ENCODE results near the gene ADAMTS9. TPM values are rescaled to one million over a fixed set of nuclear protein-coding genes. Genes with fewer than 3 reads are reported as not detected.

The ADAMTS9 gene
- total RNA-seq, 2 donors from 2014 or later, result 4.4 to 14.3 TPM

DNA sequence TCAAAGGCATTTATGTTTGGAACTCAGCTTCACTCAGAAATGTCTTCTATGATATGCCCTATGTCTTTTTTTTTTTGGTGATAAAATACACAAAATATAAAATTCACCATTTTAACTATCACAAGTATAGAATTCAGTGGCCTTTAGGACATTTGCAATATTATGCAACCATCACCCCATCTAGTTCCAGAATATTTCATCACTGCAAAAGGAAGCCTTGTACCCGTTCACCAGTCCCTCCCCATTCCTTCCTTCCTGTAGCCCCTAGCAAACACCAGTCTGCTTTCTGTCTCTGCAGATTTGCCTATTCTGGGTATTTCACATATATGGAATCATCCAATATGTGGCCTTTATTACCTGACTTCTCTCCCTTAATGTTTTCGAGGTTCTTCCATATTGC is 134.8 kb downstream of the ADAMTS9 start:
- intact Hi-C loops (cut with DNase I), result no loop called here

DNA sequence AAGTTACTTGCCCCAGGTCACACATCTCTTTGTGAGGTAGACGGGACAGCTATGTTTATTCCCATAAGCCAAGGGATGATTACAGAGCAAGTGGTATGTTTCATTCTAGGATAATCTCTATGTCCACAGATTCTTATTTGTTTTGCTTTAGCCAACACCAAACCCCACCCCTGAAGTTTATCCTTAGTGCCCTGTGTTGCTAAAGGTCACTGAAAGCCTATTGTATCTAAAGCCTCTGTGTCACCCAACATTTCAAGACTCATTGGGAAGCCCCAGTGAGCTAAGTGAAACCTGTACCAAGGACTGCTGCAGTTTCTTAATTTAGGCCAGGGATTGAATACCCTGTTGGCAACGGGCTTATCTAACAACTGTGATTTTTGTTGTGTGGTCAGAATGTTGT is 135.6 kb downstream of the ADAMTS9 start:
- Histone ChIP-seq H3K4me1 (no peaks in the 10 kb centered on the region), H3K27ac (no peak overlapping the region), H3K27me3 (no peaks in the 10 kb centered on the region), H3K36me3 (no peaks in the 10 kb centered on the region), H3K9ac (ENCODE audit: low read depth in 2 of 2, low read length in 2 of 2) (no peak overlapping the region), H3K4me3 (no peak overlapping the region), H3K9me3 (no peaks in the 10 kb centered on the region)
- intact Hi-C loops (cut with DNase I), result no loop called here
- no peak for DNase-seq
- TF ChIP-seq, protein P1, sequence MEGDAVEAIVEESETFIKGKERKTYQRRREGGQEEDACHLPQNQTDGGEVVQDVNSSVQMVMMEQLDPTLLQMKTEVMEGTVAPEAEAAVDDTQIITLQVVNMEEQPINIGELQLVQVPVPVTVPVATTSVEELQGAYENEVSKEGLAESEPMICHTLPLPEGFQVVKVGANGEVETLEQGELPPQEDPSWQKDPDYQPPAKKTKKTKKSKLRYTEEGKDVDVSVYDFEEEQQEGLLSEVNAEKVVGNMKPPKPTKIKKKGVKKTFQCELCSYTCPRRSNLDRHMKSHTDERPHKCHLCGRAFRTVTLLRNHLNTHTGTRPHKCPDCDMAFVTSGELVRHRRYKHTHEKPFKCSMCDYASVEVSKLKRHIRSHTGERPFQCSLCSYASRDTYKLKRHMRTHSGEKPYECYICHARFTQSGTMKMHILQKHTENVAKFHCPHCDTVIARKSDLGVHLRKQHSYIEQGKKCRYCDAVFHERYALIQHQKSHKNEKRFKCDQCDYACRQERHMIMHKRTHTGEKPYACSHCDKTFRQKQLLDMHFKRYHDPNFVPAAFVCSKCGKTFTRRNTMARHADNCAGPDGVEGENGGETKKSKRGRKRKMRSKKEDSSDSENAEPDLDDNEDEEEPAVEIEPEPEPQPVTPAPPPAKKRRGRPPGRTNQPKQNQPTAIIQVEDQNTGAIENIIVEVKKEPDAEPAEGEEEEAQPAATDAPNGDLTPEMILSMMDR (IDR thresholded peaks at IDR 0.05), result no peak

More for the DNA sequence above, 134.8 kb downstream of the ADAMTS9 start:
- TF ChIP-seq, protein P1 (IDR thresholded peaks at IDR 0.05), result no peak
- Histone ChIP-seq H3K27ac (no peak overlapping the region), H3K9me3 (no peaks in the 10 kb centered on the region), H3K9ac (ENCODE audit: low read depth in 2 of 2, low read length in 2 of 2) (no peak overlapping the region), H3K4me3 (no peak overlapping the region), H3K27me3 (no peaks in the 10 kb centered on the region), H3K36me3 (no peaks in the 10 kb centered on the region), H3K4me1 (no peaks in the 10 kb centered on the region)
- no peak for DNase-seq

DNA sequence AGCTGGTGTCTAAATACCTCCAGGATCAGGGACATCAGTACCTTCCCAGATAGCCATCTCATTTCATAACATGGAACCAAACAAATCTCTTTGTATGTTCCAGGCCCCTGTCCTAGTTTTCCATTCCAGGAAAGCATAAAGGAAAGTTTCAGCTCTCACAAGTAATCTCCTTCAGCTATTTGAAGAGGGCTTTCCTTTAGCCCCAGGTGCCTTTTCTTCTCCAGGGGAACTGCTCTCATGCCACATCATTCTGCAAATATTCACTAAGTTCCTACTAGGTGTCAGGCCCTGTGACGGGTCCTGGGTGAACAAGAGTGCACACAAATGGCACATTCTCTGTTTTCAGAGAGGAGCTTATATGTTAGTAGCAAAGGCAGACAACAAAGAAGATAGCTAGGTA is 136.1 kb downstream of the ADAMTS9 start:
- H3K36me3 ChIP-seq, result no peaks in the 10 kb centered on the region
- no peak overlapping the region for H3K9ac ChIP-seq (ENCODE audit: low read depth in 2 of 2, low read length in 2 of 2)
- H3K9me3 ChIP-seq, result no peaks in the 10 kb centered on the region
- no peaks in the 10 kb centered on the region for H3K27me3 ChIP-seq
- TF ChIP-seq, protein P1 (IDR thresholded peaks at IDR 0.05), result no peak
- DNase-seq, result no peak
- intact Hi-C loops (cut with DNase I), result no loop called here
- no peaks in the 10 kb centered on the region for H3K4me1 ChIP-seq
- H3K27ac ChIP-seq, result no peak overlapping the region
- H3K4me3 ChIP-seq, result no peak overlapping the region

DNA sequence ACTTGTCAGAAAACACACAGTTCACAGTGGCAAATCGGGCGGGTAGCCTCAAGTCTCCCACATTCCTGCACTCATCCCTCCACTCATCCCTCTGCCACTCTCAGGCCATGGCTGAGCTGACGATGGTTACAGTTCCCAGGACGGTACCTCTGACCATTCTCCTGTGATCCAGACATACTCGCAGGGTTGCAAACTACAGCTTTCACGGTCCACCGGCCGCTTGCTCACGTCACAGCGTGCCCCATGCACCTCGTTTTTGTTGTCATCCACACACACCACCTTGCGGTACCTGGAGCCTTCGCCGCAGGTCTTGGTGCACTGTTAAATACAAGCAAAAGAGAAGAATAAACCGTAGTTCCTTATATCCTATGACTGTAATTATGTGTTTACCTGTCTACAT is 137.1 kb downstream of the ADAMTS9 start:
- no peak for DNase-seq
- H3K9ac ChIP-seq (ENCODE audit: low read depth in 2 of 2, low read length in 2 of 2), result no peak overlapping the region
- H3K27me3 ChIP-seq, result no peaks in the 10 kb centered on the region
- no peaks in the 10 kb centered on the region for H3K36me3 ChIP-seq
- H3K27ac ChIP-seq, result no peak overlapping the region
- no peaks in the 10 kb centered on the region for H3K4me1 ChIP-seq
- intact Hi-C loops (cut with DNase I), result no loop called here
- no peaks in the 10 kb centered on the region for H3K9me3 ChIP-seq
- no peak overlapping the region for H3K4me3 ChIP-seq
- TF ChIP-seq, protein P1 (IDR thresholded peaks at IDR 0.05), result no peak

DNA sequence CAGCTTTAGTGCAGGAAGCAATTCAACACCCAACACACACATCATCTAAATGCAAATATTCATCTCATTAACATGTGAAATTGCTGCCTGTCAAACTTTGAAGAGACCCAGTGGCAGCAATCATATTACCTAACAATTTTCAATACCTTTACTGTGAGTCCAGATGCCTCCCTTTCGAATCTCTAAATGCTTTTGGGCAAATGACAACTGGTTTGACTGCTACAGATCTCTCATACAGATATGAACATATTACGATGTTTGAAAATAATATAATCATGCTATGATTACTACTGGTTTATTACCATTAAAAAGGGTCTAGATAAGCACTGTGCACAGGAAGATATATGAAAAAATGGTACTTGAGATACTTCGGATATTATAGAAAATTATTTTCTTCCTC is 137.9 kb downstream of the ADAMTS9 start:
- Histone ChIP-seq H3K27ac (no peak overlapping the region), H3K9ac (ENCODE audit: low read depth in 2 of 2, low read length in 2 of 2) (no peak overlapping the region), H3K36me3 (no peaks in the 10 kb centered on the region), H3K4me1 (no peaks in the 10 kb centered on the region), H3K4me3 (no peak overlapping the region), H3K9me3 (no peaks in the 10 kb centered on the region), H3K27me3 (no peaks in the 10 kb centered on the region)
- DNase-seq, result no peak
- intact Hi-C loops (cut with DNase I), result no loop called here
- TF ChIP-seq, protein P1 (IDR thresholded peaks at IDR 0.05), result no peak

All from colonic mucosa (tissue), 4 donors.